WERI-Rb-1 (cell line): Measurements from ENCODE around the gene SRBD1.

Experiments
- DNase-seq: peaks from one replicate; pipeline ENCODE4 v3.0.0-alpha.2; 2020
- H3K27ac ChIP-seq: fragments of 250-450 bp; sonication (Bioruptor Pico); 2 replicates; pipeline ENCODE4 v1.5.1; 2020; ENCODE audit warnings: mild to moderate bottlenecking, moderate library complexity
- H3K27me3 ChIP-seq: fragments of 250-450 bp; sonication (Bioruptor Pico); 2 replicates; pipeline ENCODE4 v1.5.1; 2021; ENCODE audit warnings: mild to moderate bottlenecking, low read depth, moderate library complexity; ENCODE audit not compliant: insufficient read depth, severe bottlenecking
- H3K36me3 ChIP-seq: fragments of 250-450 bp; sonication (Bioruptor Pico); 2 replicates; pipeline ENCODE4 v1.5.1; 2020; ENCODE audit warnings: mild to moderate bottlenecking, moderate library complexity
- H3K4me3 ChIP-seq: 2 replicates; pipeline ENCODE4 v1.5.1; 2011; ENCODE audit warnings: low read depth, mild to moderate bottlenecking, control low read depth, low read length
- H3K9me3 ChIP-seq: fragments of 250-450 bp; sonication (Bioruptor Pico); 2 replicates; pipeline ENCODE4 v1.5.1; 2021; ENCODE audit warnings: mild to moderate bottlenecking, moderate library complexity; ENCODE audit not compliant: severe bottlenecking
- CTCF ChIP-seq: IDR thresholded peaks from 2 replicates; pipeline ENCODE4 v1.5.1; 2011; ENCODE audit warnings: low read depth, mild to moderate bottlenecking, control low read depth, inconsistent platforms, low read length

The SRBD1 gene

GRCh38 chr2:45409677-45410076 is 201.4 kb downstream of the SRBD1 start:
- Histone ChIP-seq H3K27me3 (no peaks in the 10 kb centered on the region), H3K27ac (no peak overlapping the region), H3K36me3 (peaks cover 5% of the 10 kb centered on the region), H3K4me3 (no peak overlapping the region), H3K9me3 (no peaks in the 10 kb centered on the region)
- no peak for DNase-seq
- TF ChIP-seq CTCF, result no peak

- no peaks in the 10 kb centered on the region for H3K9me3 ChIP-seq
- no peak overlapping the region for H3K4me3 ChIP-seq
- peaks cover 5% of the 10 kb centered on the region for H3K36me3 ChIP-seq
- H3K27me3 ChIP-seq, result no peaks in the 10 kb centered on the region
- no peak for TF ChIP-seq CTCF
- no peak overlapping the region for H3K27ac ChIP-seq
- no peak for DNase-seq
Observed at GRCh38 chr2:45406621-45407020, 204.4 kb downstream of the SRBD1 start.

- H3K27ac ChIP-seq, result no peak overlapping the region
- no peak overlapping the region for H3K4me3 ChIP-seq
- no peaks in the 10 kb centered on the region for H3K9me3 ChIP-seq
- no peaks in the 10 kb centered on the region for H3K27me3 ChIP-seq
- DNase-seq, result no peak
- no peaks in the 10 kb centered on the region for H3K36me3 ChIP-seq
- TF ChIP-seq CTCF, result no peak
Observed at GRCh38 chr2:45404807-45405297, 206.2 kb downstream of the SRBD1 start.

- DNase-seq, result no peak
- Histone ChIP-seq H3K4me3 (no peak overlapping the region), H3K9me3 (no peaks in the 10 kb centered on the region), H3K27ac (no peak overlapping the region), H3K27me3 (no peaks in the 10 kb centered on the region), H3K36me3 (no peaks in the 10 kb centered on the region)
- TF ChIP-seq CTCF, result no peak
Observed at GRCh38 chr2:45403036-45403435, 208.0 kb downstream of the SRBD1 start.

- TF ChIP-seq CTCF, result no peak
- Histone ChIP-seq H3K27me3 (no peaks in the 10 kb centered on the region), H3K36me3 (no peaks in the 10 kb centered on the region), H3K4me3 (no peak overlapping the region), H3K27ac (no peak overlapping the region), H3K9me3 (no peaks in the 10 kb centered on the region)
- DNase-seq, result no peak
Observed at GRCh38 chr2:45401431-45401922, 209.6 kb downstream of the SRBD1 start.

GRCh38 chr2:45399040-45399784 is 211.9 kb downstream of the SRBD1 start:
- no peak for DNase-seq
- no peaks in the 10 kb centered on the region for H3K27me3 ChIP-seq
- H3K9me3 ChIP-seq, result no peaks in the 10 kb centered on the region
- H3K4me3 ChIP-seq, result no peak overlapping the region
- no peak overlapping the region for H3K27ac ChIP-seq
- no peaks in the 10 kb centered on the region for H3K36me3 ChIP-seq
- TF ChIP-seq CTCF, result no peak
